ENCODE measurements around the gene MBTPS1.

- no peak for TF ChIP-seq CTCF (IDR thresholded peaks at IDR 0.05; ENCODE audit: low read depth, low read length, missing input control)
- no peak for TF ChIP-seq GABPA (IDR thresholded peaks at IDR 0.05 in 1 of 2, conservative IDR thresholded peaks at IDR 0.05 in 1 of 2)
- TF ChIP-seq YY1 (IDR thresholded peaks at IDR 0.05) = no peak
Measured at GRCh38 chr16:84020353-84020752, 96.4 kb downstream of the MBTPS1 start.

Measured in liver (tissue), 3 donors.